ENCODE results near the gene PODXL. TPM values are rescaled to one million over a fixed set of nuclear protein-coding genes. Genes with fewer than 3 reads are reported as not detected.

The PODXL gene
- total and polyA plus RNA-seq, 2 experiments from 2014 or later: 220 to 727 TPM

GRCh38 chr7:131455546-131455945 lies 100.9 kb downstream of the PODXL start:
- TF ChIP-seq EZH2 (IDR thresholded peaks at IDR 0.05; ENCODE audit: low read depth, unreplicated experiment) (no peak), STAT1 (IDR thresholded peaks at IDR 0.05; ENCODE audit: unreplicated experiment) (no peak), ETS1 (IDR thresholded peaks at IDR 0.05) (no peak), CREB1 (CRISPR knock-in tag; IDR thresholded peaks at IDR 0.05; ENCODE audit: low read depth) (no peak), JUNB (IDR thresholded peaks at IDR 0.05; ENCODE audit: unreplicated experiment) (no peak), EZH2phosphoT487 (IDR thresholded peaks at IDR 0.05; ENCODE audit: unreplicated experiment) (no peak), CTCF (conservative IDR thresholded peaks at IDR 0.05; ENCODE audit: low read depth in 2 of 2) (no peak), ZNF331 (CRISPR knock-in tag; IDR thresholded peaks at IDR 0.05; ENCODE audit: low read depth) (no peak), POLR2AphosphoS5 (IDR thresholded peaks at IDR 0.05; ENCODE audit: low read depth) (no peak), NANOG (IDR thresholded peaks at IDR 0.05; ENCODE audit: borderline replicate concordance) (no peak), REST (IDR thresholded peaks at IDR 0.05; ENCODE audit: unreplicated experiment) (no peak), ZNF462 (CRISPR knock-in tag; IDR thresholded peaks at IDR 0.05) (no peak), ZNF114 (CRISPR knock-in tag; IDR thresholded peaks at IDR 0.05) (no peak)
- Histone ChIP-seq H3F3A (replicated peaks; ENCODE audit: low read depth) (no peaks in the 10 kb centered on the region), H3K27ac (ENCODE audit: low read depth) (no peak overlapping the region), H2AFZ (no peak overlapping the region), H3K4me2 (no peak overlapping the region), H3K9me2 (ENCODE audit: insufficient read depth) (no peaks in the 10 kb centered on the region), H3K27me3 (ENCODE audit: insufficient read depth) (no peaks in the 10 kb centered on the region), H3K36me3 (ENCODE audit: insufficient read depth) (no peaks in the 10 kb centered on the region), H3K4me3 (no peak overlapping the region), H3K79me2 (replicated peaks; ENCODE audit: insufficient read depth) (no peaks in the 10 kb centered on the region), H4K20me1 (replicated peaks; ENCODE audit: insufficient read depth) (no peaks in the 10 kb centered on the region), H3K4me1 (ENCODE audit: insufficient read depth) (no peaks in the 10 kb centered on the region)
- ATAC-seq: no peak
- no peak for DNase-seq (ENCODE audit: low spot score)
- H3K27ac Mint-ChIP-seq: no peak overlapping the region
- H3K4me3 Mint-ChIP-seq: no peak overlapping the region
- H3K27me3 Mint-ChIP-seq (ENCODE audit: insufficient read depth, low read depth, poor library complexity): no peaks in the 10 kb centered on the region
- H3K4me1 Mint-ChIP-seq: peaks cover 3% of the 10 kb centered on the region; the same call in 2 of the 3 replicates
- H3K36me3 Mint-ChIP-seq (ENCODE audit: low read depth): peaks cover 5% of the 10 kb centered on the region; the same call in 1 of the 3 replicates
- H3K9me3 Mint-ChIP-seq: no peaks in the 10 kb centered on the region
